ENCODE measurements around the gene FASN. TPM values are rescaled to one million over a fixed set of nuclear protein-coding genes. Genes with fewer than 3 reads are reported as not detected.

Gene FASN
- total and polyA plus RNA-seq, 2 of the 13 experiments (the other 11 are each of a cell fraction or from before 2014, with no cell fraction given), result 51.7 to 101 TPM

- TF ChIP-seq MLXIP (CRISPR knock-in tag; IDR thresholded peaks at IDR 0.05; ENCODE audit: borderline replicate concordance), result no peak
- no peak for TF ChIP-seq PRDM15 (CRISPR knock-in tag; IDR thresholded peaks at IDR 0.05)
- TF ChIP-seq ZNF710 (CRISPR knock-in tag; IDR thresholded peaks at IDR 0.05; ENCODE audit: borderline replicate concordance), result no peak; the same call in 1 of the 2 replicates
- no peak for TF ChIP-seq NCOR1 (IDR thresholded peaks at IDR 0.05; ENCODE audit: borderline replicate concordance, low read length)
- TF ChIP-seq PRMT3 (CRISPR knock-in tag; IDR thresholded peaks at IDR 0.05; ENCODE audit: borderline replicate concordance, low read depth), result no peak
- TF ChIP-seq HES4 (CRISPR knock-in tag; IDR thresholded peaks at IDR 0.05; ENCODE audit: borderline replicate concordance), result no peak
- TF ChIP-seq ZNF792 (CRISPR knock-in tag; IDR thresholded peaks at IDR 0.05), result no peak
- no peak for TF ChIP-seq HMGXB3 (CRISPR knock-in tag; IDR thresholded peaks at IDR 0.05; ENCODE audit: borderline replicate concordance)
- TF ChIP-seq THYN1 (CRISPR knock-in tag; IDR thresholded peaks at IDR 0.05; ENCODE audit: borderline replicate concordance, low read depth), result no peak
- no peak for TF ChIP-seq MAFK (conservative IDR thresholded peaks at IDR 0.05 in 1 of 2, IDR thresholded peaks at IDR 0.05 in 1 of 2; ENCODE audit: low read length in 2 of 2)
- TF ChIP-seq NBN (conservative IDR thresholded peaks at IDR 0.05), result no peak
Measured at GRCh38 chr17:82117139-82118090, 19.4 kb upstream of the FASN start (continued).

All from HepG2 (cell line).